Fibroblast of skin of scalp (primary cell): ENCODE data around the gene USP24. TPM values are rescaled to one million over a fixed set of nuclear protein-coding genes. Genes with fewer than 3 reads are reported as not detected.
A peak's percentile ranks its signal among the peaks of the same experiment; 100 is the strongest.

ENCODE experiments used
- DNase-seq: peaks from one replicate; pipeline ENCODE4 v3.0.0-alpha.2; 2013
- polyA plus RNA-seq, 2 experiments: library from polyadenylated mRNA; unstranded; fragments of 120-200 nt; gene quantifications; one replicate each; pipeline ENCODE4 v1.2.1, GENCODE V29; 2013; ENCODE audit not compliant: insufficient read length in 2 of 2

USP24 gene
- polyA plus RNA-seq (2013, experiment 1 of 2; ENCODE audit: insufficient read length): 17.1 TPM
- 18.9 TPM for polyA plus RNA-seq (2013, experiment 2 of 2; ENCODE audit: insufficient read length)

- DNase-seq: peak; percentile 76
Observed at GRCh38 chr1:55215194-55216021, at the start of gene USP24. TSS of gene USP24 (minus strand) at chr1:55215364. CDS start at chr1:55215113, 251 bp downstream.

- DNase-seq: peak; percentile 38
Observed at GRCh38 chr1:55262822-55263221, 47.7 kb upstream of the USP24 start.

GRCh38 chr1:55259911-55260609 lies 44.9 kb upstream of the USP24 start:
- no peak for DNase-seq

GRCh38 chr1:55257958-55258357 lies 42.8 kb upstream of the USP24 start:
- DNase-seq: no peak

GRCh38 chr1:55255901-55256300 lies 40.7 kb upstream of the USP24 start:
- DNase-seq: no peak

GRCh38 chr1:55252942-55253589 lies 37.9 kb upstream of the USP24 start:
- DNase-seq: no peak

- no peak for DNase-seq
Observed at GRCh38 chr1:55250399-55251075, 35.4 kb upstream of the USP24 start.

- DNase-seq: no peak
Observed at GRCh38 chr1:55249646-55250398, 34.7 kb upstream of the USP24 start.

- no peak for DNase-seq
Observed at GRCh38 chr1:55246896-55247295, 31.7 kb upstream of the USP24 start.

GRCh38 chr1:55246331-55246730 lies 31.2 kb upstream of the USP24 start:
- DNase-seq: no peak

GRCh38 chr1:55245781-55246180 lies 30.6 kb upstream of the USP24 start:
- no peak for DNase-seq

GRCh38 chr1:55244476-55245099 lies 29.4 kb upstream of the USP24 start:
- DNase-seq: peak; percentile 29

GRCh38 chr1:55243655-55244054 lies 28.5 kb upstream of the USP24 start:
- no peak for DNase-seq

- DNase-seq: no peak
Observed at GRCh38 chr1:55239548-55239947, 24.4 kb upstream of the USP24 start.

GRCh38 chr1:55235722-55236121 lies 20.6 kb upstream of the USP24 start:
- DNase-seq: peak; percentile 75

GRCh38 chr1:55234016-55234415 lies 18.9 kb upstream of the USP24 start:
- DNase-seq: peak; percentile 78

- DNase-seq: peak; percentile 27
Observed at GRCh38 chr1:55233145-55233777, 18.1 kb upstream of the USP24 start.

- DNase-seq: no peak
Observed at GRCh38 chr1:55232448-55233144, 17.4 kb upstream of the USP24 start.

GRCh38 chr1:55231745-55232144 lies 16.6 kb upstream of the USP24 start:
- no peak for DNase-seq

GRCh38 chr1:55230659-55231058 lies 15.5 kb upstream of the USP24 start:
- DNase-seq: no peak
